GM06990 (cell line): ENCODE results near the gene MTCL1.

ENCODE experiments used
- DNase-seq: peaks from one replicate; pipeline ENCODE4 v3.0.0-alpha.2; 2011; ENCODE audit not compliant: insufficient read length; ENCODE audit errors: extremely low read depth
- H3K27me3 ChIP-seq: replicated peaks from 2 replicates; pipeline ENCODE4 v1.6.0; 2011; ENCODE audit warnings: low read length; ENCODE audit not compliant: control insufficient read depth, insufficient read depth
- H3K36me3 ChIP-seq: 2 replicates; pipeline ENCODE4 v1.5.1; 2011; ENCODE audit warnings: low read length; ENCODE audit not compliant: control insufficient read depth, insufficient read depth
- H3K4me3 ChIP-seq: replicated peaks from 2 replicates; pipeline ENCODE4 v1.5.1; 2011; ENCODE audit warnings: low read depth, mild to moderate bottlenecking, control low read depth, low read length
- TF ChIP-seq, protein P1 (sequence below): IDR thresholded peaks from 2 replicates; pipeline ENCODE4 v1.5.1; 2011; ENCODE audit warnings: low read length, control low read depth, mild to moderate bottlenecking, inconsistent platforms; ENCODE audit not compliant: insufficient read depth, poor library complexity, severe bottlenecking

The MTCL1 gene

DNA sequence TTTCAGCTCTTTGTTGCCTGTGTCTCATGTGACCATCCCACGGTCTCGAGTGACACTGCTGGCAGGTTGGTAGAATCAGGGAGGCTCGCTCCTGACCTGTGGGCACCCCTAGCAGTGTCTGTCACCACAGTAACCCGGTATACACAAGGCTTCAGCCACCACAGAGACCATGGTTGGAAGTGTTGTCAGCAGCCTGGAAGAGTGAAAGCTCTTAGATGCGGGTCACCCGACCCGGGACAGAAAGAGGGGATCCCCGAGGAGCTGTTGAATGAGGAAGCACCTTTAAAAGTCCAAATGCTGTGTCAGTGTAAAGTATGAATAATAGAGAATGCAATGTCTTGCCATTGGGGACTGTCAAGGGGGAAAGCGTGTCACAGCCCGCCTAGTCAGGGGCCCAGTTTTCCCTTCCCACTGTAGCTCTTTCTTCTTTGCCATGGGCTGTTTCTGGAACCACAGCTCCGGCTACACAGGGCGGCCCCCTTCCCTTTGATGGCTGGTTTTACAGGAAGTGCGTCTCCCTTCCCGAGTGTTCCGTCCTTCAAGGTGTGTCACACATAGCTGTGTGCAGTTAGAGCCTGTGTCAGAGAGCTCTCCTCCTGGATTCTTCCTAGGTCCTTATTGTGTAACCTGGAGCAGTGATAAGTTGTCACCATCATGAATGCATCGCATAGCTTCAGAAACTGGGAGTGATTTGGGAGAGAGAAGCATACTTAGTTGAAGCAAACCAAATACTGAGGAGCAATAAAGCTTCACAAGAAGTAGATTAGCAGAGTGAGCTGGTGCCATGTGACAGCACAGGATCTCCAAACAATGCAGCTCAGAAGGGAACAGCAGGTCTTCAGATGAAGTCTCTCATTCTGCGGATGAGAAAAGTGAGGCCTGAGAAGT lies 81.4 kb downstream of the MTCL1 start:
- Histone ChIP-seq H3K27me3 (peaks cover 2% of the 10 kb centered on the region; the same call in 1 of the 2 replicates), H3K36me3 (no peaks in the 10 kb centered on the region), H3K4me3 (no peak overlapping the region)
- TF ChIP-seq, protein P1, sequence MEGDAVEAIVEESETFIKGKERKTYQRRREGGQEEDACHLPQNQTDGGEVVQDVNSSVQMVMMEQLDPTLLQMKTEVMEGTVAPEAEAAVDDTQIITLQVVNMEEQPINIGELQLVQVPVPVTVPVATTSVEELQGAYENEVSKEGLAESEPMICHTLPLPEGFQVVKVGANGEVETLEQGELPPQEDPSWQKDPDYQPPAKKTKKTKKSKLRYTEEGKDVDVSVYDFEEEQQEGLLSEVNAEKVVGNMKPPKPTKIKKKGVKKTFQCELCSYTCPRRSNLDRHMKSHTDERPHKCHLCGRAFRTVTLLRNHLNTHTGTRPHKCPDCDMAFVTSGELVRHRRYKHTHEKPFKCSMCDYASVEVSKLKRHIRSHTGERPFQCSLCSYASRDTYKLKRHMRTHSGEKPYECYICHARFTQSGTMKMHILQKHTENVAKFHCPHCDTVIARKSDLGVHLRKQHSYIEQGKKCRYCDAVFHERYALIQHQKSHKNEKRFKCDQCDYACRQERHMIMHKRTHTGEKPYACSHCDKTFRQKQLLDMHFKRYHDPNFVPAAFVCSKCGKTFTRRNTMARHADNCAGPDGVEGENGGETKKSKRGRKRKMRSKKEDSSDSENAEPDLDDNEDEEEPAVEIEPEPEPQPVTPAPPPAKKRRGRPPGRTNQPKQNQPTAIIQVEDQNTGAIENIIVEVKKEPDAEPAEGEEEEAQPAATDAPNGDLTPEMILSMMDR: no peak
- no peak for DNase-seq

DNA sequence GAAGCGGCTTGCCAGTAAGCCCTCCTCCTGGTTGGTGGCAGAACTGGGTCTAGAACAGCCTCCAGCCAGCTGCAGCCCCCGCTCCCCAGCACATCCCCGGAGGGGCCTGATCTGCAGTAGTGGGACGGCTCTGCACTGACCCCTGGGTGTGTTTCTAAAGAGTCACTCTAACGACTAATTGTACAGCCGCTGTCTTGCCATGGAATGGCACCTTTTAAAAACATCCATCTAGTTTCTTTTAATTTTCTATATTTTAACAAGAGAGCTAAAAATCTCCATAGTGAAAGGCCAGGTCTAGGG lies 82.0 kb downstream of the MTCL1 start:
- no peak for DNase-seq
- H3K36me3 ChIP-seq: no peaks in the 10 kb centered on the region

GRCh38 chr18:8787794-8788193 lies 82.4 kb downstream of the MTCL1 start:
- H3K36me3 ChIP-seq: no peaks in the 10 kb centered on the region

More for the DNA sequence above, 82.0 kb downstream of the MTCL1 start:
- TF ChIP-seq, protein P1: no peak
- H3K27me3 ChIP-seq: peaks cover 2% of the 10 kb centered on the region; the same call in 1 of the 2 replicates
- H3K4me3 ChIP-seq: no peak overlapping the region

DNA sequence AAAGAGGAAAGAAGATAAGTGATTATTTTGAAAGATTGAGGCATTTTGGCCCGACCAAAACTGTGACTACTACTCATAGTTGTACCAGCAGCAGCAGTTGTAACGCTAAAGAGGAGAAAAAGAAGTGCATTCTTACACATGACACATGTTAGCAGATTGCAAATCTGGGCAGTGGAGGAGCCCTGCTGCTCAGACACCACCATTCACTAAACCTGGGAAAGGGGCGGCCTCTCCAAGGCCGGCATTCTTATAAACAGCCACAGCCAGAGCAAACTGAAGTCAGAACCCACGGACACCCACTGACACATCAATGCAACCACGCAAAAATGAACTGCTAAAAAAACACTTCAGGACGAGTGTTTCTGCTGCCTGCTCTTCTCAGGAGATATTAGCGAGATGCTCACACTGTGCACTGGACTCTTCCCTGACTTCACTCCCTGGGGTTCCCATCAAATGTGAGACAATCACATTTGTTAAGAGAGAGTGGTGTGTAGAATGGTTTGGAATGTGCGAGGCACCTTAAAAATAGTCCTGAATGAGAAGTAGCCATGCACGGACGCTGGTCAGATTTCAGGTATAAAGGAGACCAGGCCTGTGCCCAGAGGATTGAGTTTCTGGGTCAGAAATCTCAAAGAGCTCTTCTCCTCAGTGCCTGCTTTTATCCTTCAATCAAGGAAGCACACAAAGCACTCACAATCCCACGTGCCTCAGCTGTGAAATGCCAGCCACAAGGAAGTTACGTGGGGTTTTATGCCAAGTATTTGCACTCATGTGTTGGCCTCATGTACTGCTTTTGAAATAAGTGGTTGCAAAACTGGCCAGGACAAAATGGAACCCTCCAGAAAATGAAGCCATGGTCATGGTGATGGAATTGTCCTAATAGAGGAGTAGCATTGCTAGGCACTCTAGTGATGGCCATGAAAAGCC lies 83.4 kb downstream of the MTCL1 start:
- H3K36me3 ChIP-seq: no peaks in the 10 kb centered on the region

More at GRCh38 chr18:8787794-8788193, 82.4 kb downstream of the MTCL1 start:
- Histone ChIP-seq H3K4me3 (no peak overlapping the region), H3K27me3 (peaks cover 2% of the 10 kb centered on the region; the same call in 1 of the 2 replicates)
- no peak for DNase-seq
- TF ChIP-seq, protein P1: no peak

DNA sequence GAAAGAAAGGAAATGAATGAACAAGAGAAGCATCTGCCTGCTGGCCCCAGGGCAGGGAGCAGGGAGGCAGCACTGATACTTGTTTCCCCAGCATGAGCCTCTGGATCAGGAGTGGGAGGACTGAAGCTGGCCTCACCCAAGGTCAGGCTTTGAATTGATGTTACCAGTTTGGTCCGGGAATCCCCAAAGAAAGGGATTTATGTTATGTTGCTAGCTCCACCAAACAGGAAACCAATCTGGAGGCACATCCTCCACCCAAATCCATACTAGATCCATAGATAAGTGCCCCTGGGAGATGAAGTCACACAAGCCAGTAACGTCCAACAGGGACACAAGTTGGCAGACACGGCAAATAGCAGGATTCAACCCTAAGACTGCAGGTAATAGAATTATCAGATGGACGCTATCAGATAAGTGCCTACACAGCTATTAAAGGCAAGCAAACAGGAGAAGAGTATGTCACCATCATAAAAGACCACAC lies 85.9 kb downstream of the MTCL1 start:
- no peak for DNase-seq
- TF ChIP-seq, protein P1: no peak
- H3K4me3 ChIP-seq: no peak overlapping the region
- peaks cover under 1% of the 10 kb centered on the region; the same call in 1 of the 2 replicates for H3K27me3 ChIP-seq
- no peaks in the 10 kb centered on the region for H3K36me3 ChIP-seq

More for the DNA sequence above, 83.4 kb downstream of the MTCL1 start:
- H3K4me3 ChIP-seq: no peak overlapping the region
- DNase-seq: no peak
- TF ChIP-seq, protein P1: no peak
- H3K27me3 ChIP-seq: peaks cover 2% of the 10 kb centered on the region; the same call in 1 of the 2 replicates
